NT2/D1 (cell line): ENCODE data around the gene CNTROB.

Experiments
- DNase-seq: peaks from one replicate; pipeline ENCODE4 v3.0.0-alpha.2; 2011; ENCODE audit warnings: low read depth, low spot score
- H3K27me3 ChIP-seq: 2 replicates; pipeline ENCODE4 v1.6.0; 2011; ENCODE audit warnings: mild to moderate bottlenecking; ENCODE audit not compliant: insufficient read length, insufficient read depth
- H3K36me3 ChIP-seq: 2 replicates; pipeline ENCODE4 v1.6.1; 2011; ENCODE audit warnings: mild to moderate bottlenecking, low read length, mixed read lengths; ENCODE audit not compliant: insufficient read depth, insufficient read length
- H3K4me1 ChIP-seq: 2 replicates; pipeline ENCODE4 v1.5.1; 2011; ENCODE audit not compliant: insufficient read depth, insufficient read length
- H3K4me3 ChIP-seq: 2 replicates; pipeline ENCODE4 v1.5.1; 2011; ENCODE audit warnings: low read depth; ENCODE audit not compliant: insufficient read length
- H3K9ac ChIP-seq: 2 replicates; pipeline ENCODE4 v1.6.0; 2011; ENCODE audit warnings: low read depth; ENCODE audit not compliant: insufficient read length
- H3K9me3 ChIP-seq: 2 replicates; pipeline ENCODE4 v1.5.1; 2011; ENCODE audit warnings: mild to moderate bottlenecking, low read length; ENCODE audit not compliant: insufficient read depth
- SUZ12 ChIP-seq: IDR thresholded peaks from 2 replicates; pipeline ENCODE4 v1.6.1; 2011; ENCODE audit not compliant: insufficient read length, insufficient read depth; ENCODE audit errors: extremely low read depth
- YY1 ChIP-seq: IDR thresholded peaks from 2 replicates; pipeline ENCODE4 v1.6.1; 2011; ENCODE audit not compliant: insufficient read length, insufficient read depth
- ZNF274 ChIP-seq: IDR thresholded peaks from 2 replicates; pipeline ENCODE4 v1.6.1; 2011; ENCODE audit warnings: mild to moderate bottlenecking, low read depth, low read length

CNTROB gene

DNA sequence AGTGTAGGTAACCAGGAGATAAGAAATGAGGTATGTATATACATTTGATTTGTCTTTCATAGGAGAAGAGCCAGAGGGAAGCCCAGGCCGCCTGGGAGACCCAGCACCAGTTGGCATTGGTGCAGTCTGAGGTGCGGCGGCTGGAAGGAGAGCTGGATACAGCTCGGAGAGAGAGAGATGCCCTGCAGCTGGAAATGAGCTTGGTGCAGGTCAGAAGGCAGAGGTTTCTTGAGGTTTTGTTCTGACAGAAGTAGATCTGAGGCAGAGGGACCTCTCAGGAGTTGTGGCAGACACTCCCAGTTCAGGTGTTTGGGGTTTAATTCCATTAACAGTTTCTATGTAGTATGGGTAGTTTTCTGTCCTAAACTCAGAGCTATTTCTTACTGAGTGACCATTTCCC lies 8.0 kb downstream of the CNTROB start:
- DNase-seq, result no peak
- Histone ChIP-seq H3K4me1 (no peaks in the 10 kb centered on the region), H3K4me3 (no peak overlapping the region), H3K27me3 (no peaks in the 10 kb centered on the region), H3K36me3 (peaks cover 57% of the 10 kb centered on the region), H3K9me3 (no peaks in the 10 kb centered on the region), H3K9ac (no peak overlapping the region)
- TF ChIP-seq SUZ12, result no peak
- TF ChIP-seq ZNF274, result no peak
- TF ChIP-seq YY1, result no peak

DNA sequence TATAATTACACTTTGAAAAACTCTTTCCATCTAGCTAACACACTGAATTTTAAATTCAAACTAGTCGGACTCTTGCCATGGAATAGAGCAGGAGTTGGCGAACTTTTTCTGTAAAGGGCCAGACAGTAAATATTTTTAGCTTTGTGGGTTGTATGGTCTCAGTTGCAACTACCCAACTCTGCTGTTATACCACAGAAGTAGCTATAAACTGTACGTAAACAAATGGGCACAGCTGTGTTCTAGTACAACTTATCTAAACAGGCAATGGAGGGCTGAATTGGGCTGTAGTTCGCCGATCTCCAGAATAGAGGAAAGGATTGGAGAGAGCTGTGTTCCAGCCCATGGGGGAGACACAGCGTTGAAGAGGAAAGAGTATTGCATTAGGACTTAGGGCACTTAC lies 8.7 kb downstream of the CNTROB start:
- peaks cover 58% of the 10 kb centered on the region for H3K36me3 ChIP-seq

DNA sequence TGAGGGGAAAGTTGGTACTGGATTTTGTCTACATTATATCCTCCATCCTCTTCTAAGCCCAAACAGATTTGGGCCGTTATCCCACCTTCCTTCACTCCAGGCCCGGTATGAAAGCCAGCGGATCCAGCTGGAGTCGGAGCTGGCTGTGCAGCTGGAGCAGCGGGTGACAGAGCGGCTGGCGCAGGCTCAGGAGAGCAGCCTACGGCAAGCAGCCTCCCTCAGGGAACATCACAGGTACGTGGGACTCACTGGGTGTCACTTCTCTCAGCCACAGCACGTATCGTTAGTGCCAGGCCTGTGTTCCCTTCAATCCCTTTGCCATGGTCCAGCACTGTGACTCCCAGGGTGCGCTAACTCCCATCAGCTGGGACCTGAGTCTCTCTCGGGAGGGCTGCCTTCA lies 11.3 kb downstream of the CNTROB start:
- H3K4me1 ChIP-seq, result no peaks in the 10 kb centered on the region
- no peak for DNase-seq
- no peak for TF ChIP-seq SUZ12
- TF ChIP-seq ZNF274, result no peak
- no peak for TF ChIP-seq YY1
- H3K36me3 ChIP-seq, result peaks cover 61% of the 10 kb centered on the region
- H3K27me3 ChIP-seq, result no peaks in the 10 kb centered on the region
- H3K9me3 ChIP-seq, result no peaks in the 10 kb centered on the region
- H3K9ac ChIP-seq, result no peak overlapping the region
- no peak overlapping the region for H3K4me3 ChIP-seq

More for the DNA sequence above, 8.7 kb downstream of the CNTROB start:
- Histone ChIP-seq H3K9me3 (no peaks in the 10 kb centered on the region), H3K4me3 (no peak overlapping the region), H3K27me3 (no peaks in the 10 kb centered on the region), H3K4me1 (no peaks in the 10 kb centered on the region), H3K9ac (no peak overlapping the region)
- DNase-seq, result no peak
- TF ChIP-seq SUZ12 (no peak), ZNF274 (no peak), YY1 (no peak)

DNA sequence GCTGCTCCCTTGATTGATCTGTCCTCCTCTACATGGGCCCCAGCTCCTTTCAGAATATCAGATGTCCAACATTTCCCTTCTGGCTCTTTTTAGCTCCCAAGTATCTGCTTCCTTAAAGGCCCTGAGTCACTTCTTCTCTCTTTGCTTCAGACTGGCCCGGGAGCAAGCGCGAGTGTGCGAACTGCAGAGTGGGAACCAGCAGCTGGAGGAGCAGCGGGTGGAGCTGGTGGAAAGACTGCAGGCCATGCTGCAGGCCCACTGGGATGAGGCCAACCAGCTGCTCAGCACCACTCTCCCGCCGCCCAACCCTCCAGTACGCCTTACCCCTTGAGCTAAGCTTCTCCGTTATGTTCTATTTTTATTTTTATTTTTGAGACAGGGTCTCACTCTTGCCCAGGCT lies 12.3 kb downstream of the CNTROB start:
- DNase-seq, result no peak
- peaks cover 70% of the 10 kb centered on the region for H3K36me3 ChIP-seq

DNA sequence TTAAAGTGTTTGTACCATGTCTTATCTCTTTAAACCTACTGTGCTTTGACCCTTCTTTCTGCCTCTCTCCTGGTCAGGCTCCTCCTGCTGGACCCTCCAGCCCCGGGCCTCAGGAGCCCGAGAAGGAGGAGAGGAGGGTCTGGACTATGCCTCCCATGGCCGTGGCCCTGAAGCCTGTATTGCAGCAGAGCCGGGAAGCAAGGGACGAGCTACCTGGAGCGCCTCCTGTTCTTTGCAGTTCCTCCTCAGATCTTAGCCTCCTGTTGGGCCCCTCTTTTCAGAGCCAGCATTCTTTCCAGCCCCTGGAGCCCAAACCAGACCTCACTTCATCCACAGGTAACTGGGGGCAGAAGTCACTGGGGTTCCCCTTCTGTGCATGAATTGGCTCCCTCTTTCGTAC lies 13.6 kb downstream of the CNTROB start:
- H3K36me3 ChIP-seq, result peaks cover 62% of the 10 kb centered on the region
- no peak overlapping the region for H3K4me3 ChIP-seq
- no peaks in the 10 kb centered on the region for H3K4me1 ChIP-seq
- H3K27me3 ChIP-seq, result no peaks in the 10 kb centered on the region
- TF ChIP-seq SUZ12, result no peak
- H3K9ac ChIP-seq, result no peak overlapping the region
- no peak for DNase-seq
- H3K9me3 ChIP-seq, result no peaks in the 10 kb centered on the region

More for the DNA sequence above, 12.3 kb downstream of the CNTROB start:
- no peaks in the 10 kb centered on the region for H3K27me3 ChIP-seq
- no peak overlapping the region for H3K4me3 ChIP-seq
- no peaks in the 10 kb centered on the region for H3K9me3 ChIP-seq
- TF ChIP-seq ZNF274, result no peak
- H3K9ac ChIP-seq, result no peak overlapping the region
- H3K4me1 ChIP-seq, result no peaks in the 10 kb centered on the region

DNA sequence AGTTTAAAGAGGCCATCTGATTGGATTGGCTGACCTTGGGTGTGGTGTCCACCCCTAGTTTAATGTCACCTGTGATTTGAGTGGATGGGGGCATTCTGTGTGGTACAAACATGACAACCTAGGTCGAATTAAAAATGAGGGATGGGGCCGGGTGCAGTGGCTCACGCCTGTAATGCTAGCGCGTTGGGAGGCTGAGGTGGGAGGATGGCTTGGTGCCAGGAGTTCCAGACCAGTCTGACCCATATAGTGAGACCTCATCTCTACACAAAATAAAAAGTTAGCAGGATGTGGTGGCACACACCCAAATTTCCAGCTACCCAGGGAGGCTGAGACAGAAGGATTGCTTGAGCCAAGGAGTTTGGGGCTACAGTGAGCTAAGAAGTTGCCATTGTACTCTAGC lies 14.4 kb downstream of the CNTROB start:
- peaks cover 56% of the 10 kb centered on the region for H3K36me3 ChIP-seq

DNA sequence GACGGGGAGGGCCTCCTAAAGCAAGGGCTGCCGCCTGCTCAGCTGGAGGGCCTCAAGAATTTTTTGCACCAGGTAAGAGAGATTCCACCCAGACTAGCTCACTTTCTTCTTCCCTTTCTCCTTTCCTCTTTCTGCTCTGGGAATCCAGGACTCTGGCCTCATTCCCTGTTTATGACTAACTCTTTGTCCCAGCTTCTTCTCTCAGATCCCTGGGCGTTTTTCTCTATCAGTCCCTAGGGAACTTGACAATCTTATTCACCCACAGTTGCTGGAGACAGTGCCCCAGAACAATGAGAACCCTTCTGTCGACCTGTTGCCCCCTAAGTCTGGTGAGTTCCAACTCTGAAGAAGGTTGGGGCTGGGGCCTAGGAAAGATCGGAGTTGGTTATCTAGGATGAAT lies 15.6 kb downstream of the CNTROB start:
- no peak for DNase-seq
- no peaks in the 10 kb centered on the region for H3K27me3 ChIP-seq
- peaks cover 54% of the 10 kb centered on the region for H3K36me3 ChIP-seq
- H3K9ac ChIP-seq, result no peak overlapping the region
- no peaks in the 10 kb centered on the region for H3K9me3 ChIP-seq
- TF ChIP-seq SUZ12 (no peak), ZNF274 (no peak), YY1 (no peak)
- H3K4me1 ChIP-seq, result no peaks in the 10 kb centered on the region
- H3K4me3 ChIP-seq, result no peak overlapping the region

More for the DNA sequence above, 14.4 kb downstream of the CNTROB start:
- Histone ChIP-seq H3K27me3 (no peaks in the 10 kb centered on the region), H3K9me3 (no peaks in the 10 kb centered on the region), H3K9ac (no peak overlapping the region), H3K4me1 (no peaks in the 10 kb centered on the region), H3K4me3 (no peak overlapping the region)
- TF ChIP-seq SUZ12 (no peak), YY1 (no peak), ZNF274 (no peak)
- DNase-seq, result no peak

DNA sequence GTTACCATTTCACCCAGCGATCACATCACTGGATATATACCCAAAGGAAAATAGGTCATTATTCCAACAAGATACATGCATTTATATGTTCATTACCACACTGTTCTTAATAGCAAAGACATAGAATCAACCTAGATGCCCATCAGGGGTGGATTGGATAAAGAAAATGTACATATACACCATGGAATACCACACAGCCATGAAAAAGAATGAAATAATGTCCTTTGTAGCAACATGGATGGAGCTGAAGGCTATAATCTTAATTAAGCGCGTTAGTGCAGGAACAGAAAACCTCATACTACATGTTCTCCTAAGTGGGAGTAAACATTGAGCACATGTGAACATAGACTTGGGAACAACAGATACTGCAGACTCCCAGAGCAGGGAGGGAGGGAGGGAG lies 18.6 kb downstream of the CNTROB start:
- Histone ChIP-seq H3K27me3 (no peaks in the 10 kb centered on the region), H3K9me3 (no peaks in the 10 kb centered on the region), H3K4me3 (no peak overlapping the region), H3K4me1 (peaks cover 3% of the 10 kb centered on the region), H3K36me3 (peaks cover 35% of the 10 kb centered on the region), H3K9ac (no peak overlapping the region)
- TF ChIP-seq SUZ12, result no peak
- TF ChIP-seq ZNF274, result no peak
- no peak for TF ChIP-seq YY1
- DNase-seq, result no peak
